Renal pelvis (tissue), 4 donors: ENCODE results near the gene ABCB9. TPM values are rescaled to one million over a fixed set of nuclear protein-coding genes. Genes with fewer than 3 reads are reported as not detected.
"Not testable (repeated sequence)": the region's sequence is repeated elsewhere in the genome, so short reads cannot be mapped to it uniquely, and the experiment has no call there.

Source experiments
- DNase-seq: peaks from one replicate; pipeline ENCODE4 v3.0.0-alpha.2; 2013
- polyA plus RNA-seq, 3 donors: library from polyadenylated mRNA; unstranded; fragments of 120-200 nt; gene quantifications; one replicate each; pipeline ENCODE4 v1.2.1, GENCODE V29; 2013; ENCODE audit not compliant: insufficient read length in 3 of 3

The ABCB9 gene
- polyA plus RNA-seq, 3 donors: 7.0 to 10.1 (median 9.0) TPM

- DNase-seq: no peak
Observed at GRCh38 chr12:122896662-122897061, 69.6 kb downstream of the ABCB9 start.

- peak; percentile 86 for DNase-seq
Observed at GRCh38 chr12:122895704-122896636, 70.3 kb downstream of the ABCB9 start, which contains the start of gene VPS37B. Gene VPS37B (minus strand): TSS chr12:122896124. CDS start chr12:122896062, 62 bp downstream.

GRCh38 chr12:122895320-122895703, 71.0 kb downstream of the ABCB9 start:
- no peak for DNase-seq

GRCh38 chr12:122894193-122895121, 71.8 kb downstream of the ABCB9 start:
- DNase-seq: no peak

- no peak for DNase-seq
Observed at GRCh38 chr12:122893208-122894153, 72.8 kb downstream of the ABCB9 start.

- DNase-seq: not testable (repeated sequence)
Observed at GRCh38 chr12:122892724-122893123, 73.5 kb downstream of the ABCB9 start.

- DNase-seq: no peak
Observed at GRCh38 chr12:122891661-122892525, 74.4 kb downstream of the ABCB9 start.

GRCh38 chr12:122889761-122890520, 76.3 kb downstream of the ABCB9 start:
- DNase-seq: no peak

- peak; percentile 84 for DNase-seq
Observed at GRCh38 chr12:122888232-122888752, 78.0 kb downstream of the ABCB9 start.

- no peak for DNase-seq
Observed at GRCh38 chr12:122887819-122888212, 78.4 kb downstream of the ABCB9 start.

GRCh38 chr12:122886851-122887818, 79.1 kb downstream of the ABCB9 start:
- no peak for DNase-seq

- DNase-seq: no peak
Observed at GRCh38 chr12:122886161-122886560, 80.1 kb downstream of the ABCB9 start.

GRCh38 chr12:122884860-122885259, 81.4 kb downstream of the ABCB9 start:
- DNase-seq: no peak

GRCh38 chr12:122884091-122884826, 82.0 kb downstream of the ABCB9 start:
- DNase-seq: no peak

- no peak for DNase-seq
Observed at GRCh38 chr12:122882908-122883558, 83.2 kb downstream of the ABCB9 start.

- peak; percentile 65 for DNase-seq
Observed at GRCh38 chr12:122880668-122881067, 85.6 kb downstream of the ABCB9 start.
